ENCODE data around the gene GPC3. TPM values are rescaled to one million over a fixed set of nuclear protein-coding genes. Genes with fewer than 3 reads are reported as not detected.

Gene GPC3
- total RNA-seq, 2 experiments from 2014 or later = 0.25 to 0.59 TPM

GRCh38 chrX:133928365-133928764, 57.0 kb downstream of the GPC3 start:
- peaks cover 3% of the 10 kb centered on the region for H3K4me1 ChIP-seq (ENCODE audit: insufficient read depth, low read length)
- no peak overlapping the region for H3K27ac ChIP-seq (ENCODE audit: low read depth in 1 of 2, low read length in 2 of 2)
- ChIA-PET CTCF (no interaction called here), POLR2A (no interaction called here)
- Mint-ChIP-seq H3K4me3 (no peak overlapping the region), H3K27me3 (no peaks in the 10 kb centered on the region), H3K9me3 (no peaks in the 10 kb centered on the region), H3K36me3 (ENCODE audit: low read depth) (no peaks in the 10 kb centered on the region), H3K27ac (no peak overlapping the region), H3K4me1 (ENCODE audit: low read depth) (peaks cover 5% of the 10 kb centered on the region)
- intact Hi-C loops (cut with DNase I, micrococcal nuclease) = no loop called here
- H3K9me3 ChIP-seq (ENCODE audit: control insufficient read depth in 1 of 2, insufficient read depth in 1 of 2, low read length in 2 of 2) = no peaks in the 10 kb centered on the region
- DNase-seq = no peak
- H3K36me3 ChIP-seq (ENCODE audit: insufficient read depth, low read length) = no peaks in the 10 kb centered on the region
- no peak for TF ChIP-seq CTCF (IDR thresholded peaks at IDR 0.05)
- H3K27me3 ChIP-seq (ENCODE audit: control insufficient read depth in 1 of 2, insufficient read depth in 2 of 2, low read length in 2 of 2) = no peaks in the 10 kb centered on the region
- no peak overlapping the region for H3K4me3 ChIP-seq (ENCODE audit: low read length)
- ATAC-seq (ENCODE audit: poor library complexity) = no peak

GRCh38 chrX:133926809-133927208, 58.6 kb downstream of the GPC3 start:
- no peak for TF ChIP-seq CTCF (IDR thresholded peaks at IDR 0.05)
- CTCF ChIA-PET = no interaction called here
- Histone ChIP-seq H3K4me1 (ENCODE audit: insufficient read depth, low read length) (peaks cover 18% of the 10 kb centered on the region), H3K27me3 (ENCODE audit: control insufficient read depth in 1 of 2, insufficient read depth in 2 of 2, low read length in 2 of 2) (no peaks in the 10 kb centered on the region), H3K4me3 (ENCODE audit: low read length) (no peak overlapping the region), H3K9me3 (ENCODE audit: control insufficient read depth in 1 of 2, insufficient read depth in 1 of 2, low read length in 2 of 2) (no peaks in the 10 kb centered on the region), H3K36me3 (ENCODE audit: insufficient read depth, low read length) (no peaks in the 10 kb centered on the region), H3K27ac (ENCODE audit: low read depth in 1 of 2, low read length in 2 of 2) (no peak overlapping the region)
- POLR2A ChIA-PET = interaction anchor here (0.6 kb wide), 1 partner anchor 50 kb away, joined by 3 read pairs; no protein-coding TSS in a partner anchor
- no peaks in the 10 kb centered on the region for H3K9me3 Mint-ChIP-seq
- intact Hi-C loops (cut with DNase I, micrococcal nuclease) = no loop called here
- peaks cover 20% of the 10 kb centered on the region for H3K4me1 Mint-ChIP-seq (ENCODE audit: low read depth)
- H3K27me3 Mint-ChIP-seq = no peaks in the 10 kb centered on the region
- H3K4me3 Mint-ChIP-seq = no peak overlapping the region
- DNase-seq (no peak), ATAC-seq (ENCODE audit: poor library complexity) (no peak)
- H3K27ac Mint-ChIP-seq = no peak overlapping the region
- no peaks in the 10 kb centered on the region for H3K36me3 Mint-ChIP-seq (ENCODE audit: low read depth)

- no peak for DNase-seq
- Mint-ChIP-seq H3K9me3 (no peaks in the 10 kb centered on the region), H3K4me1 (ENCODE audit: low read depth) (peaks cover 24% of the 10 kb centered on the region), H3K4me3 (no peak overlapping the region), H3K27me3 (no peaks in the 10 kb centered on the region), H3K27ac (no peak overlapping the region), H3K36me3 (ENCODE audit: low read depth) (no peaks in the 10 kb centered on the region)
- H3K36me3 ChIP-seq (ENCODE audit: insufficient read depth, low read length) = no peaks in the 10 kb centered on the region
- ATAC-seq (ENCODE audit: poor library complexity) = no peak
- no peak for TF ChIP-seq CTCF (IDR thresholded peaks at IDR 0.05)
- H3K4me1 ChIP-seq (ENCODE audit: insufficient read depth, low read length) = peaks cover 19% of the 10 kb centered on the region
- H3K9me3 ChIP-seq (ENCODE audit: control insufficient read depth in 1 of 2, insufficient read depth in 1 of 2, low read length in 2 of 2) = no peaks in the 10 kb centered on the region
- intact Hi-C loops (cut with DNase I, micrococcal nuclease) = no loop called here
- H3K4me3 ChIP-seq (ENCODE audit: low read length) = no peak overlapping the region
- ChIA-PET POLR2A (no interaction called here), CTCF (no interaction called here)
- H3K27ac ChIP-seq (ENCODE audit: low read depth in 1 of 2, low read length in 2 of 2) = no peak overlapping the region
- H3K27me3 ChIP-seq (ENCODE audit: control insufficient read depth in 1 of 2, insufficient read depth in 2 of 2, low read length in 2 of 2) = no peaks in the 10 kb centered on the region
Observed at GRCh38 chrX:133926099-133926498, 59.3 kb downstream of the GPC3 start.

All from CD4-positive, alpha-beta T cell (primary cell).